HepG2 (cell line): Measurements from ENCODE around the gene ANKRD13D. TPM values are rescaled to one million over a fixed set of nuclear protein-coding genes. Genes with fewer than 3 reads are reported as not detected.
A peak's percentile ranks its signal among the peaks of the same experiment; 100 is the strongest.

Experiments used
- AKNA ChIP-seq: sonication (generic); formaldehyde crosslinking; IDR thresholded peaks from 2 replicates; pipeline ENCODE4 v1.4.0; 2020; ENCODE audit warnings: missing genetic modification reagents, borderline replicate concordance
- E2F1 ChIP-seq: sonication (generic); formaldehyde crosslinking; IDR thresholded peaks from 2 replicates; pipeline ENCODE4 v1.5.0; 2020; ENCODE audit warnings: missing genetic modification reagents
- HES4 ChIP-seq: sonication (generic); formaldehyde crosslinking; IDR thresholded peaks from 2 replicates; pipeline ENCODE4 v1.9.0; 2021; ENCODE audit warnings: mild to moderate bottlenecking, missing genetic modification reagents, borderline replicate concordance
- NFIC ChIP-seq: IDR thresholded peaks from 2 replicates; pipeline ENCODE4 v1.6.1; 2012; ENCODE audit warnings: mild to moderate bottlenecking, low read length, inconsistent platforms
- RELA ChIP-seq: sonication (generic); formaldehyde crosslinking; IDR thresholded peaks from 2 replicates; pipeline ENCODE4 v1.4.0; 2020; ENCODE audit warnings: missing genetic modification reagents
- RFX5 ChIP-seq: IDR thresholded peaks from 2 replicates; pipeline ENCODE4 v1.6.1; 2011; ENCODE audit warnings: low read depth, low read length, improper control_type of control experiment
- SIN3A ChIP-seq: IDR thresholded peaks from 2 replicates; pipeline ENCODE4 v1.6.1; 2011; ENCODE audit warnings: low read depth, mild to moderate bottlenecking, control low read depth, low read length, borderline replicate concordance
- ZIK1 ChIP-seq: sonication (generic); formaldehyde crosslinking; IDR thresholded peaks from 2 replicates; pipeline ENCODE4 v1.5.0; 2020; ENCODE audit warnings: mild to moderate bottlenecking, low read depth, missing genetic modification reagents, borderline replicate concordance
- ZNF292 ChIP-seq: sonication (generic); formaldehyde crosslinking; IDR thresholded peaks from 2 replicates; pipeline ENCODE4 v1.8.1; 2022; ENCODE audit warnings: mild to moderate bottlenecking, low read depth, missing genetic modification reagents, borderline replicate concordance
- ZNF564 ChIP-seq: sonication (generic); formaldehyde crosslinking; IDR thresholded peaks from 2 replicates; pipeline ENCODE4 v1.8.1; 2023; ENCODE audit warnings: mild to moderate bottlenecking, missing genetic modification reagents
- ZNF616 ChIP-seq: sonication (generic); formaldehyde crosslinking; IDR thresholded peaks from 2 replicates; pipeline ENCODE4 v1.5.0; 2020; ENCODE audit warnings: low read depth, mild to moderate bottlenecking, missing genetic modification reagents
- ZNF782 ChIP-seq: sonication (generic); formaldehyde crosslinking; IDR thresholded peaks from 2 replicates; pipeline ENCODE4 v1.4.0; 2020; ENCODE audit warnings: missing genetic modification reagents, mild to moderate bottlenecking, borderline replicate concordance
- ZNF839 ChIP-seq: sonication (generic); formaldehyde crosslinking; IDR thresholded peaks from 2 replicates; pipeline ENCODE4 v1.4.0; 2020; ENCODE audit warnings: missing genetic modification reagents, mild to moderate bottlenecking, borderline replicate concordance
- polyA plus RNA-seq, 8 experiments: library from polyadenylated mRNA; depleted of rRNA in 3 of 8; stranded (reverse) in 7 of 8; unstranded in 1 of 8; fragments of >200 nt; fragmentation: Illumina TruSeq in 4 of 8; extraction: Trizol in 4 of 8; gene quantifications; 2 replicates each; pipeline versions ENCODE4 v1.2.1 to v1.2.3, GENCODE V29; 2011 to 2016; ENCODE audit warnings: low read depth in 4 of 8, missing spikeins in 1 of 8, mixed read lengths in 1 of 8; ENCODE audit not compliant: insufficient read depth in 1 of 8
- total RNA-seq, 5 experiments: library from RNA; depleted of rRNA; stranded (reverse); fragments of >200 nt; fragmentation: Illumina TruSeq; extraction: Trizol; gene quantifications; 2 replicates each; pipeline ENCODE4 v1.2.3, GENCODE V29; 2016; ENCODE audit warnings: low read depth in 1 of 5
- TF ChIP-seq, protein P1 (sequence below): sonication (generic); formaldehyde crosslinking; IDR thresholded peaks from 2 replicates; pipeline ENCODE4 v1.5.0; 2020; ENCODE audit warnings: missing genetic modification reagents
- TF ChIP-seq, protein P2 (sequence below): IDR thresholded peaks from 2 replicates; pipeline ENCODE4 v1.6.1; 2016; ENCODE audit warnings: low read depth, missing genetic modification reagents, missing compliant biosample characterization

Gene ANKRD13D
- total and polyA plus RNA-seq, 2 of the 13 experiments (the other 11 are each of a cell fraction or from before 2014, with no cell fraction given): 18.6 to 27.3 TPM

GRCh38 chr11:67288452-67289225 is 464 bp upstream of the ANKRD13D start (continued):
- TF ChIP-seq, protein P1, sequence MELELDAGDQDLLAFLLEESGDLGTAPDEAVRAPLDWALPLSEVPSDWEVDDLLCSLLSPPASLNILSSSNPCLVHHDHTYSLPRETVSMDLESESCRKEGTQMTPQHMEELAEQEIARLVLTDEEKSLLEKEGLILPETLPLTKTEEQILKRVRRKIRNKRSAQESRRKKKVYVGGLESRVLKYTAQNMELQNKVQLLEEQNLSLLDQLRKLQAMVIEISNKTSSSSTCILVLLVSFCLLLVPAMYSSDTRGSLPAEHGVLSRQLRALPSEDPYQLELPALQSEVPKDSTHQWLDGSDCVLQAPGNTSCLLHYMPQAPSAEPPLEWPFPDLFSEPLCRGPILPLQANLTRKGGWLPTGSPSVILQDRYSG (CRISPR knock-in tag): peak; percentile 87
- TF ChIP-seq, protein P2, sequence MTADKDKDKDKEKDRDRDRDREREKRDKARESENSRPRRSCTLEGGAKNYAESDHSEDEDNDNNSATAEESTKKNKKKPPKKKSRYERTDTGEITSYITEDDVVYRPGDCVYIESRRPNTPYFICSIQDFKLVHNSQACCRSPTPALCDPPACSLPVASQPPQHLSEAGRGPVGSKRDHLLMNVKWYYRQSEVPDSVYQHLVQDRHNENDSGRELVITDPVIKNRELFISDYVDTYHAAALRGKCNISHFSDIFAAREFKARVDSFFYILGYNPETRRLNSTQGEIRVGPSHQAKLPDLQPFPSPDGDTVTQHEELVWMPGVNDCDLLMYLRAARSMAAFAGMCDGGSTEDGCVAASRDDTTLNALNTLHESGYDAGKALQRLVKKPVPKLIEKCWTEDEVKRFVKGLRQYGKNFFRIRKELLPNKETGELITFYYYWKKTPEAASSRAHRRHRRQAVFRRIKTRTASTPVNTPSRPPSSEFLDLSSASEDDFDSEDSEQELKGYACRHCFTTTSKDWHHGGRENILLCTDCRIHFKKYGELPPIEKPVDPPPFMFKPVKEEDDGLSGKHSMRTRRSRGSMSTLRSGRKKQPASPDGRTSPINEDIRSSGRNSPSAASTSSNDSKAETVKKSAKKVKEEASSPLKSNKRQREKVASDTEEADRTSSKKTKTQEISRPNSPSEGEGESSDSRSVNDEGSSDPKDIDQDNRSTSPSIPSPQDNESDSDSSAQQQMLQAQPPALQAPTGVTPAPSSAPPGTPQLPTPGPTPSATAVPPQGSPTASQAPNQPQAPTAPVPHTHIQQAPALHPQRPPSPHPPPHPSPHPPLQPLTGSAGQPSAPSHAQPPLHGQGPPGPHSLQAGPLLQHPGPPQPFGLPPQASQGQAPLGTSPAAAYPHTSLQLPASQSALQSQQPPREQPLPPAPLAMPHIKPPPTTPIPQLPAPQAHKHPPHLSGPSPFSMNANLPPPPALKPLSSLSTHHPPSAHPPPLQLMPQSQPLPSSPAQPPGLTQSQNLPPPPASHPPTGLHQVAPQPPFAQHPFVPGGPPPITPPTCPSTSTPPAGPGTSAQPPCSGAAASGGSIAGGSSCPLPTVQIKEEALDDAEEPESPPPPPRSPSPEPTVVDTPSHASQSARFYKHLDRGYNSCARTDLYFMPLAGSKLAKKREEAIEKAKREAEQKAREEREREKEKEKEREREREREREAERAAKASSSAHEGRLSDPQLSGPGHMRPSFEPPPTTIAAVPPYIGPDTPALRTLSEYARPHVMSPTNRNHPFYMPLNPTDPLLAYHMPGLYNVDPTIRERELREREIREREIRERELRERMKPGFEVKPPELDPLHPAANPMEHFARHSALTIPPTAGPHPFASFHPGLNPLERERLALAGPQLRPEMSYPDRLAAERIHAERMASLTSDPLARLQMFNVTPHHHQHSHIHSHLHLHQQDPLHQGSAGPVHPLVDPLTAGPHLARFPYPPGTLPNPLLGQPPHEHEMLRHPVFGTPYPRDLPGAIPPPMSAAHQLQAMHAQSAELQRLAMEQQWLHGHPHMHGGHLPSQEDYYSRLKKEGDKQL (CRISPR knock-in tag): no peak
- TF ChIP-seq ZNF839 (CRISPR knock-in tag) (peak; percentile 83; the same call in 1 of the 2 replicates), HES4 (CRISPR knock-in tag) (no peak; the same call in 1 of the 2 replicates), ZNF616 (CRISPR knock-in tag) (no peak), RFX5 (peak; percentile 11; the same call in 1 of the 2 replicates), E2F1 (CRISPR knock-in tag) (peak; percentile 62), ZNF782 (CRISPR knock-in tag) (peak; percentile 60; the same call in 1 of the 2 replicates), AKNA (CRISPR knock-in tag) (0 out of 2 replicates have a peak, but pooled peaks have one; percentile 31), ZIK1 (CRISPR knock-in tag) (peak; percentile 47; the same call in 1 of the 2 replicates), NFIC (no peak), ZNF292 (CRISPR knock-in tag) (no peak), RELA (CRISPR knock-in tag) (no peak), SIN3A (peak; percentile 78; the same call in 1 of the 2 replicates), ZNF564 (CRISPR knock-in tag) (0 out of 2 replicates have a peak, but pooled peaks have one; percentile 16)
